ENCODE data around the gene PDE6C.
"Not testable (repeated sequence)": the region's sequence is repeated elsewhere in the genome, so short reads cannot be mapped to it uniquely, and the experiment has no call there.

PDE6C gene

GRCh38 chr10:93678386-93678785 lies 66.0 kb downstream of the PDE6C start:
- no peaks in the 10 kb centered on the region for H3K9me3 ChIP-seq (ENCODE audit: control extremely low read depth in 1 of 5, control insufficient read depth in 4 of 5, insufficient read depth in 2 of 5, low read depth in 1 of 5, low read length in 4 of 5)
- no peak overlapping the region for H3K4me3 ChIP-seq (ENCODE audit: control insufficient read depth in 1 of 7, extremely low read depth in 1 of 7, insufficient read depth in 4 of 7, low read depth in 2 of 7, low read length in 6 of 7)
- POLR2A ChIA-PET: no interaction called here
- no peak overlapping the region for H3K27ac ChIP-seq (ENCODE audit: insufficient read depth in 1 of 2, low read depth in 1 of 2, low read length in 2 of 2, poor library complexity in 1 of 2, severe bottlenecking in 2 of 2)
- 95% methylated on average over 3 of the region's 4 CpGs for WGBS (ENCODE audit: insufficient coverage)
- peaks cover 8 to 40% (median 21%) of the 10 kb centered on the region in 4 experiments for H3K36me3 ChIP-seq (ENCODE audit: control insufficient read depth in 4 of 4, insufficient read depth in 4 of 4, low read length in 3 of 4)
- no peaks in the 10 kb centered on the region for H3K4me1 ChIP-seq (ENCODE audit: control extremely low read depth in 1 of 4, control insufficient read depth in 4 of 4, insufficient read depth in 4 of 4, low read length in 3 of 4)
- H3K27me3 ChIP-seq (replicated peaks in 2 of 5; ENCODE audit: control insufficient read depth in 4 of 5, insufficient read depth in 5 of 5, low read length in 4 of 5): no peaks in the 10 kb centered on the region
- DNase-seq: no peak
- CTCF ChIA-PET: interaction anchor here (0.7 to 6.2 kb wide), 10 partner anchors 11 to 321 kb away, joined by 3 to 184 read pairs (median 4); no protein-coding TSS in a partner anchor

GRCh38 chr10:93678805-93679587 lies 66.7 kb downstream of the PDE6C start:
- no peaks in the 10 kb centered on the region for H3K4me1 ChIP-seq (ENCODE audit: control extremely low read depth in 1 of 4, control insufficient read depth in 4 of 4, insufficient read depth in 4 of 4, low read length in 3 of 4)

GRCh38 chr10:93680412-93681047 lies 68.2 kb downstream of the PDE6C start:
- POLR2A ChIA-PET: no interaction called here
- peaks cover 8 to 25% (median 18%) of the 10 kb centered on the region in 4 experiments for H3K36me3 ChIP-seq (ENCODE audit: control insufficient read depth in 4 of 4, insufficient read depth in 4 of 4, low read length in 3 of 4)
- H3K9me3 ChIP-seq (ENCODE audit: control extremely low read depth in 1 of 5, control insufficient read depth in 4 of 5, insufficient read depth in 2 of 5, low read depth in 1 of 5, low read length in 4 of 5): no peaks in the 10 kb centered on the region
- whole genome bisulfite sequencing (ENCODE audit: insufficient coverage): 73% methylated on average over 3 of the region's 4 CpGs
- CTCF ChIA-PET: interaction anchor here (0.7 to 6.2 kb wide), 15 partner anchors 8 to 324 kb away, joined by 3 to 184 read pairs (median 4); no protein-coding TSS in a partner anchor
- no peaks in the 10 kb centered on the region for H3K27me3 ChIP-seq (replicated peaks in 2 of 5; ENCODE audit: control insufficient read depth in 4 of 5, insufficient read depth in 5 of 5, low read length in 4 of 5)
- no peaks in the 10 kb centered on the region for H3K4me1 ChIP-seq (ENCODE audit: control extremely low read depth in 1 of 4, control insufficient read depth in 4 of 4, insufficient read depth in 4 of 4, low read length in 3 of 4)
- no peak overlapping the region for H3K4me3 ChIP-seq (ENCODE audit: control insufficient read depth in 1 of 7, extremely low read depth in 1 of 7, insufficient read depth in 4 of 7, low read depth in 2 of 7, low read length in 6 of 7)
- peak; percentile 62 to 78 (median 71) for DNase-seq
- H3K27ac ChIP-seq (ENCODE audit: insufficient read depth in 1 of 2, low read depth in 1 of 2, low read length in 2 of 2, poor library complexity in 1 of 2, severe bottlenecking in 2 of 2): no peak overlapping the region

More at GRCh38 chr10:93678805-93679587, 66.7 kb downstream of the PDE6C start:
- WGBS (ENCODE audit: insufficient coverage): 90% methylated on average over 3 of the region's 3 CpGs
- Histone ChIP-seq H3K27ac (ENCODE audit: insufficient read depth in 1 of 2, low read depth in 1 of 2, low read length in 2 of 2, poor library complexity in 1 of 2, severe bottlenecking in 2 of 2) (no peak overlapping the region), H3K36me3 (ENCODE audit: control insufficient read depth in 4 of 4, insufficient read depth in 4 of 4, low read length in 3 of 4) (peaks cover 8 to 34% (median 19%) of the 10 kb centered on the region in 4 experiments), H3K4me3 (ENCODE audit: control insufficient read depth in 1 of 7, extremely low read depth in 1 of 7, insufficient read depth in 4 of 7, low read depth in 2 of 7, low read length in 6 of 7) (no peak overlapping the region), H3K9me3 (ENCODE audit: control extremely low read depth in 1 of 5, control insufficient read depth in 4 of 5, insufficient read depth in 2 of 5, low read depth in 1 of 5, low read length in 4 of 5) (no peaks in the 10 kb centered on the region), H3K27me3 (replicated peaks in 2 of 5; ENCODE audit: control insufficient read depth in 4 of 5, insufficient read depth in 5 of 5, low read length in 4 of 5) (no peaks in the 10 kb centered on the region)
- POLR2A ChIA-PET: no interaction called here
- CTCF ChIA-PET: interaction anchor here (0.7 to 6.2 kb wide), 15 partner anchors 8 to 321 kb away, joined by 3 to 184 read pairs (median 4); no protein-coding TSS in a partner anchor
- DNase-seq: no peak

- DNase-seq: no peak
- no peak overlapping the region for H3K4me3 ChIP-seq (ENCODE audit: control insufficient read depth in 1 of 7, extremely low read depth in 1 of 7, insufficient read depth in 4 of 7, low read depth in 2 of 7, low read length in 6 of 7)
- H3K27me3 ChIP-seq (replicated peaks in 2 of 5; ENCODE audit: control insufficient read depth in 4 of 5, insufficient read depth in 5 of 5, low read length in 4 of 5): no peaks in the 10 kb centered on the region
- ChIA-PET CTCF (interaction anchor here (0.6 to 2.0 kb wide), 4 partner anchors 11 to 179 kb away, joined by 3 to 7 read pairs (median 4); no protein-coding TSS in a partner anchor), POLR2A (no interaction called here)
- H3K4me1 ChIP-seq (ENCODE audit: control extremely low read depth in 1 of 4, control insufficient read depth in 4 of 4, insufficient read depth in 4 of 4, low read length in 3 of 4): no peaks in the 10 kb centered on the region
- no peak overlapping the region for H3K27ac ChIP-seq (ENCODE audit: insufficient read depth in 1 of 2, low read depth in 1 of 2, low read length in 2 of 2, poor library complexity in 1 of 2, severe bottlenecking in 2 of 2)
- peaks cover 5 to 20% (median 12%) of the 10 kb centered on the region in 4 experiments for H3K36me3 ChIP-seq (ENCODE audit: control insufficient read depth in 4 of 4, insufficient read depth in 4 of 4, low read length in 3 of 4)
- no peaks in the 10 kb centered on the region for H3K9me3 ChIP-seq (ENCODE audit: control extremely low read depth in 1 of 5, control insufficient read depth in 4 of 5, insufficient read depth in 2 of 5, low read depth in 1 of 5, low read length in 4 of 5)
Measured at GRCh38 chr10:93687737-93688136, 75.4 kb downstream of the PDE6C start.

- Histone ChIP-seq H3K36me3 (ENCODE audit: control insufficient read depth in 4 of 4, insufficient read depth in 4 of 4, low read length in 3 of 4) (peaks cover 19 to 55% (median 30%) of the 10 kb centered on the region in 4 experiments), H3K4me1 (ENCODE audit: control extremely low read depth in 1 of 4, control insufficient read depth in 4 of 4, insufficient read depth in 4 of 4, low read length in 3 of 4) (no peaks in the 10 kb centered on the region), H3K27me3 (replicated peaks in 2 of 5; ENCODE audit: control insufficient read depth in 4 of 5, insufficient read depth in 5 of 5, low read length in 4 of 5) (no peaks in the 10 kb centered on the region), H3K27ac (ENCODE audit: insufficient read depth in 1 of 2, low read depth in 1 of 2, low read length in 2 of 2, poor library complexity in 1 of 2, severe bottlenecking in 2 of 2) (no peak overlapping the region), H3K9me3 (ENCODE audit: control extremely low read depth in 1 of 5, control insufficient read depth in 4 of 5, insufficient read depth in 2 of 5, low read depth in 1 of 5, low read length in 4 of 5) (no peaks in the 10 kb centered on the region), H3K4me3 (ENCODE audit: control insufficient read depth in 1 of 7, extremely low read depth in 1 of 7, insufficient read depth in 4 of 7, low read depth in 2 of 7, low read length in 6 of 7) (no peak overlapping the region)
- DNase-seq: no peak
- WGBS (ENCODE audit: insufficient coverage): 83% methylated on average over 1 of the region's 2 CpGs
- POLR2A ChIA-PET: interaction anchor here (0.6 kb wide), 1 partner anchor 13 kb away, joined by 6 read pairs; no protein-coding TSS in a partner anchor
- CTCF ChIA-PET: interaction anchor here (1.1 kb wide), 1 partner anchor 15 kb away, joined by 3 read pairs; no protein-coding TSS in a partner anchor
Measured at GRCh38 chr10:93695740-93696139, 83.4 kb downstream of the PDE6C start.

GRCh38 chr10:93696582-93696981 lies 84.2 kb downstream of the PDE6C start:
- WGBS (ENCODE audit: insufficient coverage): no CpG with 5 or more reads among the region's 2 CpGs
- H3K27me3 ChIP-seq (replicated peaks in 2 of 5; ENCODE audit: control insufficient read depth in 4 of 5, insufficient read depth in 5 of 5, low read length in 4 of 5); H3K9me3 ChIP-seq (ENCODE audit: control extremely low read depth in 1 of 5, control insufficient read depth in 4 of 5, insufficient read depth in 2 of 5, low read depth in 1 of 5, low read length in 4 of 5); DNase-seq; POLR2A ChIA-PET; H3K27ac ChIP-seq (ENCODE audit: insufficient read depth in 1 of 2, low read depth in 1 of 2, low read length in 2 of 2, poor library complexity in 1 of 2, severe bottlenecking in 2 of 2); H3K4me1 ChIP-seq (ENCODE audit: control extremely low read depth in 1 of 4, control insufficient read depth in 4 of 4, insufficient read depth in 4 of 4, low read length in 3 of 4); CTCF ChIA-PET; H3K4me3 ChIP-seq (ENCODE audit: control insufficient read depth in 1 of 7, extremely low read depth in 1 of 7, insufficient read depth in 4 of 7, low read depth in 2 of 7, low read length in 6 of 7): not testable (repeated sequence)
- H3K36me3 ChIP-seq (ENCODE audit: control insufficient read depth in 4 of 4, insufficient read depth in 4 of 4, low read length in 3 of 4): peaks cover 15 to 48% (median 27%) of the 10 kb centered on the region in 4 experiments

- Histone ChIP-seq H3K4me3 (ENCODE audit: control insufficient read depth in 1 of 7, extremely low read depth in 1 of 7, insufficient read depth in 4 of 7, low read depth in 2 of 7, low read length in 6 of 7) (no peak overlapping the region), H3K4me1 (ENCODE audit: control extremely low read depth in 1 of 4, control insufficient read depth in 4 of 4, insufficient read depth in 4 of 4, low read length in 3 of 4) (peaks cover 0 to 11% (median 4%) of the 10 kb centered on the region in 4 experiments), H3K36me3 (ENCODE audit: control insufficient read depth in 4 of 4, insufficient read depth in 4 of 4, low read length in 3 of 4) (peaks cover 13 to 42% (median 24%) of the 10 kb centered on the region in 4 experiments), H3K9me3 (ENCODE audit: control extremely low read depth in 1 of 5, control insufficient read depth in 4 of 5, insufficient read depth in 2 of 5, low read depth in 1 of 5, low read length in 4 of 5) (no peaks in the 10 kb centered on the region), H3K27ac (ENCODE audit: insufficient read depth in 1 of 2, low read depth in 1 of 2, low read length in 2 of 2, poor library complexity in 1 of 2, severe bottlenecking in 2 of 2) (no peak overlapping the region), H3K27me3 (replicated peaks in 2 of 5; ENCODE audit: control insufficient read depth in 4 of 5, insufficient read depth in 5 of 5, low read length in 4 of 5) (no peaks in the 10 kb centered on the region)
- ChIA-PET POLR2A (no interaction called here), CTCF (no interaction called here)
- 100% methylated on average over 2 of the region's 2 CpGs for WGBS (ENCODE audit: insufficient coverage)
- DNase-seq: no peak
Measured at GRCh38 chr10:93697207-93697606, 84.9 kb downstream of the PDE6C start.

Measured in common myeloid progenitor, CD34-positive (primary cell).